ENCODE results near the gene KLHL1.

DNA sequence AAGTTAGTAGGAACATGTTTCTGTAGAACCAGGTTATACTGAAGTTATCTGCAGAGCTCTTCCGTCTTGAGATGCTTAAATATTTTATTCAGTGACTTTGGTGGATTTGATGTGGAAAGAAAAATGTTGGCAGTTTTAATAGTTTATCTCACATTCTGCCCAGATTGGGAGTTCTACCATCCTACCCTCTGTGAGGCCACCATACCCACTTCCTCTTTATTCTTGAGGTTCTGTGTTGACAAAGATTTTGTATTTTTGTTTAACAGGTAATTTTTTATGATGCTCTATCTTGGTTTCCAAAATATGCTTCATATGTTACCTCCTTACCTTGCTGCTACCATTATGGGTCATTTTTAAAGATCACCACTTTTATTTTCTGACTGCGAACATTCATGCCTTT is 156.8 kb downstream of the KLHL1 start:
- TF ChIP-seq, protein P1, sequence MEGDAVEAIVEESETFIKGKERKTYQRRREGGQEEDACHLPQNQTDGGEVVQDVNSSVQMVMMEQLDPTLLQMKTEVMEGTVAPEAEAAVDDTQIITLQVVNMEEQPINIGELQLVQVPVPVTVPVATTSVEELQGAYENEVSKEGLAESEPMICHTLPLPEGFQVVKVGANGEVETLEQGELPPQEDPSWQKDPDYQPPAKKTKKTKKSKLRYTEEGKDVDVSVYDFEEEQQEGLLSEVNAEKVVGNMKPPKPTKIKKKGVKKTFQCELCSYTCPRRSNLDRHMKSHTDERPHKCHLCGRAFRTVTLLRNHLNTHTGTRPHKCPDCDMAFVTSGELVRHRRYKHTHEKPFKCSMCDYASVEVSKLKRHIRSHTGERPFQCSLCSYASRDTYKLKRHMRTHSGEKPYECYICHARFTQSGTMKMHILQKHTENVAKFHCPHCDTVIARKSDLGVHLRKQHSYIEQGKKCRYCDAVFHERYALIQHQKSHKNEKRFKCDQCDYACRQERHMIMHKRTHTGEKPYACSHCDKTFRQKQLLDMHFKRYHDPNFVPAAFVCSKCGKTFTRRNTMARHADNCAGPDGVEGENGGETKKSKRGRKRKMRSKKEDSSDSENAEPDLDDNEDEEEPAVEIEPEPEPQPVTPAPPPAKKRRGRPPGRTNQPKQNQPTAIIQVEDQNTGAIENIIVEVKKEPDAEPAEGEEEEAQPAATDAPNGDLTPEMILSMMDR (IDR thresholded peaks at IDR 0.05), result no peak
- TF ChIP-seq POLR2A (IDR thresholded peaks at IDR 0.05), result no peak

All from uterus (tissue), 2 donors.